Activated naive CD4-positive, alpha-beta T cell treated with anti-CD3 and anti-CD28 coated beads, Interleukin-2, amount 10 ng/mL, durations not matched to agents 7 days and 5 days (primary cell): ENCODE results near the gene RAB20.

Experiments used
- CTCF ChIA-PET: fragments of 350-600 bp; sonication (Branson Sonifier 250); formaldehyde crosslinking; loops from one replicate; lab custom pipeline; 2021; ENCODE audit warnings: antibody characterized with exemption; lab: Charles Lee
- DNase-seq: peaks from one replicate; pipeline ENCODE4 v3.0.0-alpha.2; 2020
- H3K27ac Mint-ChIP-seq: one replicate; pipeline ENCODE4 v1.8.0; 2021; ENCODE audit warnings: mild to moderate bottlenecking, moderate library complexity, mixed read lengths
- H3K27me3 Mint-ChIP-seq: one replicate; pipeline ENCODE4 v1.8.0; 2021; ENCODE audit warnings: mild to moderate bottlenecking, mixed read lengths
- H3K36me3 Mint-ChIP-seq: one replicate; pipeline ENCODE4 v1.8.0; 2021; ENCODE audit warnings: mixed read lengths
- H3K4me1 Mint-ChIP-seq: one replicate; pipeline ENCODE4 v1.8.0; 2021; ENCODE audit warnings: mixed read lengths
- H3K4me3 Mint-ChIP-seq: one replicate; pipeline ENCODE4 v1.8.0; 2021; ENCODE audit warnings: mild to moderate bottlenecking, moderate library complexity, mixed read lengths
- H3K9me3 Mint-ChIP-seq: one replicate; pipeline ENCODE4 v1.8.0; 2021; ENCODE audit warnings: mixed read lengths

RAB20 gene

DNA sequence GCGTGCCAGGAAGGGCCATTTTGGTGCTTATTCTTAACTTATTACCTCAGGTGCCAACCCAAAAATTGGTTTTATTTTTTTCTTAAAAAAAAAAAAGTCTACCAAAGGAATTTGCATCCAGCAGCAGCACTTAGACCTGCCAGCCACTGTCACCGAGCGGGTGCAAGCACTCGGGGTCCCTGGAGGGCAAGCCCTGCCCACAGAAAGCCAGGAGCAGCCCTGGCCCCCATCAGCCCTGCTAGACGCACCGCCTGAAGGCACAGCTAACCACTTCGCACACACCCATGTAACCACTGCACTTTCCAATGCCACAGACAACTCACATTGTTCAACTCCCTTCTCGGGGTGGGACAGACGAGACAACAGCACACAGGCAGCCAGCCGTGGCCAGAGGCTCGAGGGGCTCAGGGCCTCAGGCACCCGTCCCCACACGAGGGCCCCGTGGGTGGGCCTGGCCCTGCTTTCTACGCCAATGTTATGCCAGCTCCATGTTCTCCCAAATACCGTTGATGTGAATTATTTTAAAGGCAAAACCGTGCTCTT lies 49.3 kb downstream of the RAB20 start:
- H3K4me1 Mint-ChIP-seq = peaks cover 27% of the 10 kb centered on the region
- no peak overlapping the region for H3K27ac Mint-ChIP-seq
- H3K4me3 Mint-ChIP-seq = no peak overlapping the region
- no peak for DNase-seq
- CTCF ChIA-PET = no interaction called here
- peaks cover 24% of the 10 kb centered on the region for H3K27me3 Mint-ChIP-seq
- peaks cover 1% of the 10 kb centered on the region for H3K36me3 Mint-ChIP-seq
- H3K9me3 Mint-ChIP-seq = peaks cover 6% of the 10 kb centered on the region

DNA sequence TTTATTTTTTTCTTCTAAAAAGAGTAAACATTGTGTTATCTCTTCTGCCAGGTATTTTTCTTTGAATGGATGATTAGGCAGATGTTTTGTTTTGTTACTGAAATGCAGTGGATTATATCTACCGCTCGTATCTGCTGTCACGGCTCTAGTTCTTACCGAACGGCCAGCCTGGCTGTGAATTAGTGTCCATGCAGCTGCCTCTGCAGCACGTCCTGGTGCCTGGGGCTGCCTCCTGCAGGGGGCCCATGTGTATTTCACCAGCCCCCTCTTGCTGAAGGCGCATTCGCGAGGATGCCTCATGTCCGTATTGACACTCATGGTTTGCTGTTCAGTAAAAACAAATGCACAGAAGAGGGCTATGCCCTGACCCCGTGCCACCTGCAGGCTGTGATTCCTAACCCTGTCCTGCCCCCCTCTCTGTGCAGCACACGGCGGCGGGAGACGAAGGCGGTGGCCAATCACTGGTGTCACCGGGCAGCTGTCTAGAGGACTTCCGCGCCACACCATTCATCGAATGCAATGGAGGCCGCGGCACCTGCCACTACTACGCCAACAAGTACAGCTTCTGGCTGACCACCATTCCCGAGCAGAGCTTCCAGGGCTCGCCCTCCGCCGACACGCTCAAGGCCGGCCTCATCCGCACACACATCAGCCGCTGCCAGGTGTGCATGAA lies 49.9 kb downstream of the RAB20 start:
- Mint-ChIP-seq H3K27ac (no peak overlapping the region), H3K4me1 (peaks cover 25% of the 10 kb centered on the region), H3K9me3 (peaks cover 6% of the 10 kb centered on the region), H3K27me3 (peaks cover 23% of the 10 kb centered on the region), H3K36me3 (no peaks in the 10 kb centered on the region), H3K4me3 (no peak overlapping the region)
- no peak for DNase-seq
- CTCF ChIA-PET = no interaction called here

DNA sequence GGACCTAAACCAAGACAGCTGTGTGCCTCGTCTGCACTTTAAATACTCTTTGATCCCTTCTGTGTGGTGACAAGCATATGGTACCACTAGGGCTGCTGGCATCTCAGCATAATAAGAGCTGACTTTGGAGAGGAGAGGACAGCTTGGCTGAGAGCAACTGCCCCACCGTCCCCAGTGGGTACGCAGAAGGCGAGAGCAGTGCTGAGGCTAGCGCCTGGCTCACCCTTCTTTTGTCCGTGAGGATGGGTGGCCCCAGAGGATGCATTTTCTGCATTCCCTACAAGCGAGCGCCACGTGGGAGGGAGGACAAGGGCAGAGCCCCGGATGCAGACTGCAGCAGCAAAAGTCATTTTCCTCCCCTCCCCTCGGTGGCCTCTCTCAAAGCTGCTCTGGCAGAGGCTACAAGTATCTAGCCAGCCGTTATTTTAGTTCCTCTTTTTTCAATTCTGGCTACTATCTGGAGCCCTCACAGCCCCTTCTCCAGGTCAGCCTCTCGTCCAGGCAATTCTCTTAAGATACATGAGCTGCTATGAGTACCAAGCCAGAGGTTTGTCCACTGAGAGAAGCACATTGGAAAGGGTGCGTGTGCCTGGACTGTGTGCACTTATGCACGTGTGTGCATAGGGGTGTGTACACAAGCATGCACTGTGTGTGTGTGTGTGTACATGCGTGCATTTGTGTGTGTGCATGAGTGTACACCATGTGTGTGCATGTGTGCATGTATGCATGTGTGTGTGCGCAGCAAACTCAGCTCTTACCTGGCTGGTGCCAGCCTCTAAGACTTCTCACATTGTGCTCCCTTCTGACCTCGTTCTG lies 51.3 kb downstream of the RAB20 start:
- CTCF ChIA-PET = interaction anchor here (0.7 kb wide), 1 partner anchor 115 kb away, joined by 3 read pairs; no protein-coding TSS in a partner anchor
- no peak for DNase-seq
- Mint-ChIP-seq H3K9me3 (peaks cover 5% of the 10 kb centered on the region), H3K27me3 (peaks cover 23% of the 10 kb centered on the region), H3K4me1 (peaks cover 16% of the 10 kb centered on the region), H3K36me3 (no peaks in the 10 kb centered on the region), H3K4me3 (no peak overlapping the region), H3K27ac (no peak overlapping the region)

DNA sequence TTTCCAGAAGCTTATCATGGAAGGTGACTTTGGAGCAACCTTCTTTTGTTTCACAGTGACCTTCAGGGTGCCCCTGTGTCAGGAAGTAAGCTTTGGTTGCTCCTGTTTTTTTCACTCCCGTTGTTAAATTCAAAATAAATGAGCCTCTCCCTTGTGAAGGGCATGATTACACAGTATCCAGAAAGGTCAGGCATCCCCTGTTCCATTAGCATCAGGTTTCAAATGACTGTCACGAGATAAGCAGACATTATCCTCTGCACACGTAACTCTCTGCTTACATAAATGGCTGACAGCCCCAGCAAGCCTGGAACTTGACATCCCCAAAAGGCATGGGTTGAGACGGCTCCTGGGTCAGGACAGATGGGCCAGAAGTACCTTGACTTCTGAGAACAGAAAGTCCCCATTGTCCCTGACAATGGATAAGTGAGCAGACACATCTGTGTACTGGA lies 52.0 kb downstream of the RAB20 start:
- no peak overlapping the region for H3K4me3 Mint-ChIP-seq
- no peaks in the 10 kb centered on the region for H3K36me3 Mint-ChIP-seq
- H3K9me3 Mint-ChIP-seq = peaks cover under 1% of the 10 kb centered on the region
- H3K27me3 Mint-ChIP-seq = peaks cover 23% of the 10 kb centered on the region
- H3K27ac Mint-ChIP-seq = no peak overlapping the region
- DNase-seq = no peak
- CTCF ChIA-PET = interaction anchor here (1.7 kb wide), 1 partner anchor 54 kb away, joined by 5 read pairs; no protein-coding TSS in a partner anchor
- peaks cover 9% of the 10 kb centered on the region for H3K4me1 Mint-ChIP-seq

DNA sequence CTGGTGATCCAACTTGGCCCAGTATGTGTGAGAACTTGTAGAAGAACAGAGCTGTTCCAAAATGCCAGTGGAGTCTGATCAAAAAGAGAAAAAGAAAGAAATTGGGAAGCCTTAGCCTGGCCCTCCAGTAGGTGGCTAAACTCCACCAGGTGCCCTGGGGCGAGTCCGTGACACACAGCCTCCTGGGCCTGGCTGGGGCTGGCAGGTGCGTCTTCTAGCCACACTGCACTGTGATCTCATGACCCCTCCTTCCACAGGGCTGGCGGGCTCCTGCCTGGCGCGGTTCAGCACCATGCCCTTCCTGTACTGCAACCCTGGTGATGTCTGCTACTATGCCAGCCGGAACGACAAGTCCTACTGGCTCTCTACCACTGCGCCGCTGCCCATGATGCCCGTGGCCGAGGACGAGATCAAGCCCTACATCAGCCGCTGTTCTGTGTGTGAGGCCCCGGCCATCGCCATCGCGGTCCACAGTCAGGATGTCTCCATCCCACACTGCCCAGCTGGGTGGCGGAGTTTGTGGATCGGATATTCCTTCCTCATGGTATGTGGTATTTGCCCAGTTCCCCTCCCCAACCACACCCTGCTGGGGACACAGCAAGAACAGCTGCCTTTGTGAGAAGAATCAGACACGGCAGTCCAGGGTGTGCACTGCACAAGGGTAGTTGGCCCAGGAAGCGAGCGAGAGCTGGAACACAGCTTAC lies 53.7 kb downstream of the RAB20 start:
- no peak overlapping the region for H3K4me3 Mint-ChIP-seq
- no peak for DNase-seq
- CTCF ChIA-PET = interaction anchor here (1.7 kb wide), 1 partner anchor 52 kb away, joined by 5 read pairs; no protein-coding TSS in a partner anchor
- peaks cover 5% of the 10 kb centered on the region for H3K4me1 Mint-ChIP-seq
- H3K9me3 Mint-ChIP-seq = no peaks in the 10 kb centered on the region
- H3K36me3 Mint-ChIP-seq = no peaks in the 10 kb centered on the region
- H3K27ac Mint-ChIP-seq = no peak overlapping the region
- peaks cover 23% of the 10 kb centered on the region for H3K27me3 Mint-ChIP-seq

DNA sequence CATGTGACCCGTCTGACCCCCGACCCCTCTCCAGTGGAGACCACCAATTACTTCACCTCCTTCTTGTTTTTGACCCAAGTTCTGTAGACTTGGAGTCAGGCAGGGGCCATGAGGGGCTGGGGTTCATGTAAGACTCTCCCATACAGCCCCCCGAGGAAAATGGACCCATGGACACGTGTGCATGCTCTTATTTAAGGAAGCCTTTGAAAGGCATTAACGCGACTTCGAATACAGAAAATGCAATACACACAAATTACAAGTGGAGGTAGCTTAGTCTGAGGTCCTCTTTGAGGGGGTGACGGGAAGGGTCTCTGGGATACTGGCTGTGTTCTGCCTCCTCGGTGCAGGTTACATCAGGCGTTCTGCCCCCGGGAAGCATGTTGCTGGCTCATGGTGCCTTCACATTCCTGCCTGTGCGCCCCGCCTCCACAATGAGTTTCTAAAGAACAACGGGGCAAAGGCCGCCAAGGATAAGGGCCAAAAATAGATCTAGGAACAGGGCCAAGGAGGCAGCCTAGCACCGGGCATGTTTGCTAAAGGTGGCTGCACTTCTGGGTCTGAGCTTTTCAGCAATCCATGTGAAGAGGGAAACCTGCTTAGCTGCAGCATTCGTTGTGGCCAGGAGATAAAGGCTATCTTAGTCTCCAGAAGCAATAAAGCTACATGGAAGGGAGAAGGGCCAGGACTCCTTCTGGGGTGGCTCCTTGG lies 54.5 kb downstream of the RAB20 start:
- CTCF ChIA-PET = no interaction called here
- H3K9me3 Mint-ChIP-seq = no peaks in the 10 kb centered on the region
- H3K27me3 Mint-ChIP-seq = peaks cover 29% of the 10 kb centered on the region
- no peak overlapping the region for H3K27ac Mint-ChIP-seq
- no peak for DNase-seq
- no peak overlapping the region for H3K4me3 Mint-ChIP-seq
- H3K4me1 Mint-ChIP-seq = peaks cover 5% of the 10 kb centered on the region
- H3K36me3 Mint-ChIP-seq = no peaks in the 10 kb centered on the region

DNA sequence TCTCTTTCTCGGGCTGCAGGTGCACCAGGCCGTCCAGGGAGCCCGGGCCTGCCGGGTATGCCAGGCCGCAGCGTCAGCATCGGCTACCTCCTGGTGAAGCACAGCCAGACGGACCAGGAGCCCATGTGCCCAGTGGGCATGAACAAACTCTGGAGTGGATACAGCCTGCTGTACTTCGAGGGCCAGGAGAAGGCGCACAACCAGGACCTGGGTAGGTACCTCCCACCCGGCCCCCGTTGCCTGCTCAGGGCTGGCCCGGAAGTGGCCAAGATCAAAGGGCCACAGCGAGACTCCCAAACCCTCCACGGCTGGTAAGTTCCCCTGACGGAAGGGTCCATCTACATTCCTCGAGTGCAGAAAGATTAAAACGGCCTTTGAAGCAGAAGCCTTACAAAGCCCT lies 55.1 kb downstream of the RAB20 start:
- Mint-ChIP-seq H3K36me3 (no peaks in the 10 kb centered on the region), H3K27me3 (peaks cover 31% of the 10 kb centered on the region), H3K9me3 (no peaks in the 10 kb centered on the region), H3K27ac (no peak overlapping the region), H3K4me3 (no peak overlapping the region), H3K4me1 (peaks cover 5% of the 10 kb centered on the region)
- no peak for DNase-seq
- CTCF ChIA-PET = no interaction called here

DNA sequence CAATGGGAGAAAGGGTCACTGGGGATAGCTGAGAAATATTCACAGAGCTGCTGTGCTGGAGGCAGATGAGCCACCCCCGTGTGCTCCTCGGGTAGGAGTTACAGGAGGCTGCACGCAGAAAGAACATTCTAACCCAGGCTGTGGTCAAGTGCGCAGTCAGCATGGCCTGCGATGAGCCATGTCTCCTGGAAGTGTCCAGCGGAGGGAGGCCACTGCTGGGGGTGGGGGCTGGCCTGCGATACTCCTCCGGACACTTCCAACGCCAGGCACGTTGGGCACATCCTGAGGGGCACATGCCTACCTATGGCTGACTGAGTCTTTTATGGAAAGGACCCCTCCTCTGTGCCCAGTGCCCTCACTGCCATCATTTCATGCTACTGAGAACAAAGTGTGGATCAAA lies 55.9 kb downstream of the RAB20 start:
- Mint-ChIP-seq H3K36me3 (no peaks in the 10 kb centered on the region), H3K27ac (no peak overlapping the region), H3K4me1 (peaks cover 4% of the 10 kb centered on the region), H3K27me3 (peaks cover 26% of the 10 kb centered on the region), H3K9me3 (no peaks in the 10 kb centered on the region), H3K4me3 (no peak overlapping the region)
- CTCF ChIA-PET = no interaction called here
- DNase-seq = no peak

DNA sequence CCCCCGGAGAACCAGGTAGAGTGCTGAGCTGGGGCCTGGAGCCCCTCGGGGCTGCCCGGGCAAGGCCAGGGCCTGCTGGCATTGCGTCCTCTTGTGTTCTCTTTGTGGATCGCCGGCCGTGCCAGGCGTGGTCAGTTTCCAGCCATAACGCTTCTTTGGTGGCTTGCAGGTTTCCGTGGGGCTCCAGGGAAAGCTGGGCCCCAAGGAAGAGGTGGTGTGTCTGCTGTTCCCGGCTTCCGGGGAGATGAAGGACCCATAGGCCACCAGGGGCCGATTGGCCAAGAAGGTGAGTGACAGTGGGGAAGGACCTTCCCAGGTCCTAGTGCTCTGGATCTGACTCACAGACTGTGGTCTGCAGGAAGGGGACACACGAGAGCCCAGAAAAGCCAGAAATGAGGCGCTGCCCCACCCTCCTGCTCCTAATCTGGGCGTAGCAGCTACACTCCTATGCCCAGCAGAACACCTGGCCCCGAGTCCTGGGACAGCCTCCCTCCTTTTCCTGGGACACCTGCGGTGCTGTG lies 57.5 kb downstream of the RAB20 start:
- no peak overlapping the region for H3K27ac Mint-ChIP-seq
- peaks cover 15% of the 10 kb centered on the region for H3K27me3 Mint-ChIP-seq
- H3K36me3 Mint-ChIP-seq = no peaks in the 10 kb centered on the region
- H3K9me3 Mint-ChIP-seq = no peaks in the 10 kb centered on the region
- CTCF ChIA-PET = no interaction called here
- DNase-seq = no peak
- H3K4me1 Mint-ChIP-seq = no peaks in the 10 kb centered on the region
- H3K4me3 Mint-ChIP-seq = no peak overlapping the region

DNA sequence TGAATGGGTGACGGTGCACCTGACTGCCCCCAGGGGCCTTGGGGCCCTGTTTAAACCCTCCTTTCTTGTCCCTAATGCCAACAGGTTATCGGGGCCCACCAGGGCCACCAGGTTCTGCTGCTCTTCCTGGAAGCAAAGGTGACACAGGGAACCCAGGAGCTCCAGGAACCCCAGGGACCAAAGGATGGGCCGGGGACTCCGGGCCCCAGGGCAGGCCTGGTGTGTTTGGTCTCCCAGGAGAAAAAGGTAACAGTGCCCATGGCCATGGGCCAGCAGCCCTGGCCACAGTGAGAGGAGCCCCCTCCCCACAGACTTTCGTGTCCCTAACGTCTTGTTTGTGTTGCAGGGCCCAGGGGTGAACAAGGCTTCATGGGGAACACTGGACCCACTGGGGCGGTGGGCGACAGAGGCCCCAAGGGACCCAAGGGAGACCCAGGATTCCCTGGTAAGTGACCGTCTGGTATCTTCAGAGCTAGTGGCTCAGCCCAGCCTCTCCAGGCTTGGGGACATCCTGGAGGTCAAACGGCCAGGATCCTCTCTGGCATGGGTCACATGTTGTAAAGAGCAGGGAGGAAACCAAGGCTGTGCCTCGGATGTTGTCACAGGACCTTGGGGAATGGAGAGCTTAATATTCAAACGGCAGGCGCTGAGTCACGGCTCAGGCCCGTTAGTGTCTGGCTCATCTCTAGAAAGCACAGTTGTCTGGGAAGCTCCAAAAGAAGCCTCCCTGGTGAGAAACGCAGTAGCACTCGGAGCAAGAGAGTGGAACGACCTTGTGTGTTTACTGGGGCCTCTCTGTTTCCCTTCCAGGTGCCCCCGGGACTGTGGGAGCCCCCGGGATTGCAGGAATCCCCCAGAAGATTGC lies 58.3 kb downstream of the RAB20 start:
- no peaks in the 10 kb centered on the region for H3K9me3 Mint-ChIP-seq
- CTCF ChIA-PET = no interaction called here
- no peak for DNase-seq
- peaks cover 15% of the 10 kb centered on the region for H3K27me3 Mint-ChIP-seq
- no peak overlapping the region for H3K27ac Mint-ChIP-seq
- H3K4me3 Mint-ChIP-seq = no peak overlapping the region
- H3K4me1 Mint-ChIP-seq = no peaks in the 10 kb centered on the region
- H3K36me3 Mint-ChIP-seq = no peaks in the 10 kb centered on the region

DNA sequence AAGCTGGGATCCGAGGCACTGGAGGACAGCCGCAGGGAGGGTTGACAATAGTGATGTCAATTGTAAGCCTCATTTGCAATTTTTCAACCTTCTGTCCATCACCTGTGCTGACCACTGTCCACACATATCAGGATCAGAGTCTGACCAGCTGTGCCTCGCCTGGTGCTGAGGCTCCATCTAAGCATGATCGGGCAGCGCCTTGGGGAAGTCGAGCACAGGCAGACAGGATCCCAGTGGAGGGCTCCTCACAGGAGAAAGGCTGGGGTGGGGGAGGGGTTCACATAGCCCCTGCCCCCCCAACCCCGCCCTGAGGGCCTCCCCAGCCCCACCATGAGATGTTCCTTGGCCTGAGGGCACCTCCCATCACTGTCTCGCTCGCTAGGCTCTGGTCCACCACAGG lies 60.3 kb downstream of the RAB20 start:
- Mint-ChIP-seq H3K9me3 (no peaks in the 10 kb centered on the region), H3K27me3 (peaks cover 13% of the 10 kb centered on the region), H3K4me1 (no peaks in the 10 kb centered on the region), H3K4me3 (no peak overlapping the region), H3K27ac (no peak overlapping the region), H3K36me3 (no peaks in the 10 kb centered on the region)
- CTCF ChIA-PET = no interaction called here
- DNase-seq = no peak

DNA sequence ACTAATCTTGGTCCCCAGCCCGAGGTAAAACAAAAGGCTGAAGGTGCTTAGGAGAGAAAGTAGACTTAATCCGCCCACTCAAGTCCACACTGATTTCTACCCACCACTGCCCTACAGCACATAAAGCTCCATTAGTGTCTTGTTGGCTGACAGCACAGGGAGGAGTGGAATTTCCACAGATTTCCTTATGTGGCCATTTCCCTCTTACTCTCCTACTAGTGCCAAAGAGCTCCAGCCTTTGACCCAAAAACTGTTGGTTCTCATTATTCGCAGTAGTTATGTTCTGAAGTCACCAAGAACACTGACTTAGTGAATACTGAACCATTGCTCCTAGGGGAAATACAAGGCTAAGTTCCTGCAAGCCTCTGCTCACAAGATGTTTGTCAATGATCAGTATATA lies 61.2 kb downstream of the RAB20 start:
- no peaks in the 10 kb centered on the region for H3K4me1 Mint-ChIP-seq
- H3K27me3 Mint-ChIP-seq = peaks cover 15% of the 10 kb centered on the region
- H3K36me3 Mint-ChIP-seq = no peaks in the 10 kb centered on the region
- no peak overlapping the region for H3K27ac Mint-ChIP-seq
- H3K4me3 Mint-ChIP-seq = no peak overlapping the region
- CTCF ChIA-PET = interaction anchor here (0.6 kb wide), 1 partner anchor 73 kb away, joined by 3 read pairs; no protein-coding TSS in a partner anchor
- no peak for DNase-seq
- H3K9me3 Mint-ChIP-seq = no peaks in the 10 kb centered on the region
